ENCODE results near the gene SPOP. TPM values are rescaled to one million over a fixed set of nuclear protein-coding genes. Genes with fewer than 3 reads are reported as not detected.
"Not testable (repeated sequence)": the region's sequence is repeated elsewhere in the genome, so short reads cannot be mapped to it uniquely, and the experiment has no call there.

Gene SPOP
- total RNA-seq, 2 experiments from 2014 or later: 53.4 to 60.0 TPM

- POLR2A ChIA-PET: no interaction called here
- intact Hi-C loops (cut with micrococcal nuclease): loop anchor here (1.0 to 5.0 kb wide), 2 partner anchors 120 to 187 kb away; partner anchors contain the start of gene FAM117A
- Mint-ChIP-seq H3K9me3 (no peaks in the 10 kb centered on the region), H3K4me3 (peak overlapping the region; percentile 12), H3K36me3 (no peaks in the 10 kb centered on the region), H3K27ac (no peak overlapping the region), H3K27me3 (peaks cover 44% of the 10 kb centered on the region), H3K4me1 (ENCODE audit: low read depth) (peaks cover 2% of the 10 kb centered on the region)
- no peak for DNase-seq
- CTCF ChIA-PET: interaction anchor here (0.7 to 16.8 kb wide), 8 partner anchors 18 to 478 kb away, joined by 3 to 564 read pairs (median 5); partner anchors contain the start of gene SLC35B1
These were observed 102.8 kb downstream of the SPOP start for GRCh38 chr17:49574945-49575678.

- DNase-seq: no peak
- Mint-ChIP-seq H3K27ac (no peak overlapping the region), H3K4me3 (no peak overlapping the region), H3K9me3 (no peaks in the 10 kb centered on the region), H3K27me3 (peaks cover 44% of the 10 kb centered on the region), H3K4me1 (ENCODE audit: low read depth) (peaks cover 2% of the 10 kb centered on the region), H3K36me3 (no peaks in the 10 kb centered on the region)
- CTCF ChIA-PET: interaction anchor here (2.3 to 16.8 kb wide), 3 partner anchors 17 to 423 kb away, joined by 7 to 564 read pairs (median 7); partner anchors contain the start of gene SLC35B1
- intact Hi-C loops (cut with micrococcal nuclease): loop anchor here (5.0 kb wide), 1 partner anchor 188 kb away; the partner anchor contains the start of gene FAM117A
- POLR2A ChIA-PET: no interaction called here
These were observed 103.5 kb downstream of the SPOP start for GRCh38 chr17:49574323-49574781.

DNA sequence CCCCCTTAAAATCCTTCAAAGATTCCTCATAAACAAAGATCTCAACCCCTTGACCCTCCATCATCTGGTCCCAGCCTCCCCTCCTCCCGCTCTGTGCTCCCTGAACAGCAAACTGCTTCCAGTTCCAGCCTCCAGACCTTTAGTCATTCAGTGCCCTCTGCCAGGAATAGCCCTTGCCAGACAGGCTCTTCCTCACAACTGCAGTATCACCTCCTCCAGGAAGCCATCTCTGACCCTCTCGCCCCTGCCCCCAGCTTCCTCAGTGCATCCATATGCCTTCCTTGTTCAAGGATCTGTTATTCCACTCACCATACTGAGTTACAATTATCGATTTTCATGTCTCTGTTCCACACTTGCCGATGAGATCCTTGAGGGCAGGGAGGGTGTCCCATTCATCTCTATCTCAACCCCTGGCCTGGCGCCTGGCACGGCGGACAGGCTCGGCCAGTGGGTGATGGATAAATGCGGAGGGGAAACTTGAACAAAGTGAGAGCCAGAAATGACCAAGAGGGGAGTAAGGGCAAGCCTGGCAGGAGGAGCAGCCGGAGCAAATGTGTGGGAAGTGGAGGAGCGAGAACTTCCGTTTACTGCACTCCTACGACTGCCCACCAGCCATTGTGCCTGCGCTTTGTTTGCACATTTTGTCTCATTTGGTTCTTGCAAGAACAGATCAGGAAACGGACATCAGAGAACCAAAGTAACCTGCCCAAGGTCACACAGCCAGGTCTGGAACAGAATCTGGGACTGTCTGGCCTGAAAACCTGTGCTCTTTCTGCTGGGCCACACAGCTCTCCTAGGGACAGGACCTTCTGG lies 104.2 kb downstream of the SPOP start:
- ChIA-PET POLR2A (no interaction called here), CTCF (interaction anchor here (2.4 to 16.8 kb wide), 2 partner anchors 125 to 423 kb away, joined by 7 to 564 read pairs; partner anchors contain the start of gene SLC35B1)
- no peak for DNase-seq
- H3K36me3 Mint-ChIP-seq: no peaks in the 10 kb centered on the region
- peaks cover 2% of the 10 kb centered on the region for H3K4me1 Mint-ChIP-seq (ENCODE audit: low read depth)
- intact Hi-C loops (cut with micrococcal nuclease): loop anchor here (5.0 kb wide), 1 partner anchor 189 kb away; the partner anchor contains the start of gene FAM117A
- H3K4me3 Mint-ChIP-seq: no peak overlapping the region
- H3K27ac Mint-ChIP-seq: no peak overlapping the region
- H3K9me3 Mint-ChIP-seq: no peaks in the 10 kb centered on the region
- H3K27me3 Mint-ChIP-seq: peaks cover 40% of the 10 kb centered on the region

- ChIA-PET POLR2A (no interaction called here), CTCF (interaction anchor here (1.2 to 16.8 kb wide), 2 partner anchors 16 to 126 kb away, joined by 3 to 564 read pairs; partner anchors contain the start of gene SLC35B1)
- H3K4me3 Mint-ChIP-seq: no peak overlapping the region
- H3K27ac Mint-ChIP-seq: no peak overlapping the region
- H3K36me3 Mint-ChIP-seq: no peaks in the 10 kb centered on the region
- intact Hi-C loops (cut with micrococcal nuclease): loop anchor here (5.0 kb wide), 1 partner anchor 189 kb away; the partner anchor contains the start of gene FAM117A
- peaks cover 32% of the 10 kb centered on the region for H3K27me3 Mint-ChIP-seq
- DNase-seq: no peak
- H3K4me1 Mint-ChIP-seq (ENCODE audit: low read depth): peaks cover 7% of the 10 kb centered on the region
- H3K9me3 Mint-ChIP-seq: no peaks in the 10 kb centered on the region
These were observed 105.0 kb downstream of the SPOP start for GRCh38 chr17:49572806-49573420.

DNA sequence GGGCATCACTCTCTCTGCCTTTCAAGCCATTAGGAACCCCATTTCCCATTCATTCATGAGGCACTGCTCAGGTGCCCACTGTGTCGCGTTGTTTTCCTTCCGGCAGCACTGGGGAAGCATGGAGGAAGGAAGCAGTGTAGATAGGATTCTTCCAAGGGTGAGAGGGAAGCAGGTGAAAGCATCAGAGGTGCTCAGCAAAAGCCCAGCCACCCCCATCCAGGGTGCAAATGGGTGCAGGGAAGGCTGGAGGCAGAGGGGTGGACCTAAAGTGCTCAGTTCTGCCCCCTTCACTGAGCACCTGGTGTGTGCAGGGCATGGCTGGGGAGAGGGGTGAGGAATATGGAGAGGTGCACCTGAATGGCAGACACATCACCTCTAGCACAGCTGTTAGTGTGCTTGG lies 105.7 kb downstream of the SPOP start:
- Mint-ChIP-seq H3K27me3 (peaks cover 27% of the 10 kb centered on the region), H3K36me3 (no peaks in the 10 kb centered on the region), H3K4me1 (ENCODE audit: low read depth) (peaks cover 10% of the 10 kb centered on the region), H3K4me3 (no peak overlapping the region), H3K9me3 (no peaks in the 10 kb centered on the region), H3K27ac (no peak overlapping the region)
- ChIA-PET POLR2A (no interaction called here), CTCF (interaction anchor here (0.8 to 16.8 kb wide), 6 partner anchors 16 to 426 kb away, joined by 3 to 564 read pairs (median 6); partner anchors contain the start of gene SLC35B1)
- intact Hi-C loops (cut with micrococcal nuclease): loop anchor here (5.0 kb wide), 1 partner anchor 190 kb away; the partner anchor contains the start of gene FAM117A
- DNase-seq: no peak

GRCh38 chr17:49571764-49572163 lies 106.1 kb downstream of the SPOP start:
- H3K27ac Mint-ChIP-seq: no peak overlapping the region
- H3K4me3 Mint-ChIP-seq: no peak overlapping the region
- no peak for DNase-seq
- H3K27me3 Mint-ChIP-seq: peaks cover 27% of the 10 kb centered on the region
- ChIA-PET CTCF (interaction anchor here (0.8 to 16.8 kb wide), 11 partner anchors 10 to 426 kb away, joined by 3 to 564 read pairs (median 9); partner anchors contain the start of genes SLC35B1 and SPOP), POLR2A (no interaction called here)
- H3K4me1 Mint-ChIP-seq (ENCODE audit: low read depth): peaks cover 10% of the 10 kb centered on the region
- no peaks in the 10 kb centered on the region for H3K36me3 Mint-ChIP-seq
- H3K9me3 Mint-ChIP-seq: no peaks in the 10 kb centered on the region
- intact Hi-C loops (cut with micrococcal nuclease): loop anchor here (2.0 to 5.0 kb wide), 2 partner anchors 191 to 217 kb away; partner anchors contain the start of genes FAM117A and KAT7

DNA sequence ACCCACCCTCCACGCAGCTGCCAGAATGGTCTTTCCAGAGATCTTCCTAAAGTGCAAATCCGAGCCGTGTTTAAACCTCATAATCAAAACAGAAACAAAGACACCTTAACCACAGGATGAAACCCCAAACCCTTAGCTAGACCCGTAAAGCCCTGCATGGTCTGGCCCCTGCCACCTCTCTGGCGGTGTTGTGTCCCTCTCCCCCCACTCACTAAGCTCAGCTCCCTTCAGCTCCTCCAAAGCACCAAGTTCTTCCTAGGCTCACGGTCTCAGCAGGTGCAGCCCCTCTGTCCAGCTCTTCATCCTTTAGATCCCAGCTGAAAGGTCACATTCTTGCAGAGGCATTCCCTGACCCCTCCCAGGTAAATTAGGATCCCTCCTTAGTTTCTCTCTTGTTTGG lies 106.6 kb downstream of the SPOP start:
- H3K27ac Mint-ChIP-seq: no peak overlapping the region
- peaks cover 27% of the 10 kb centered on the region for H3K27me3 Mint-ChIP-seq
- no peak overlapping the region for H3K4me3 Mint-ChIP-seq

DNA sequence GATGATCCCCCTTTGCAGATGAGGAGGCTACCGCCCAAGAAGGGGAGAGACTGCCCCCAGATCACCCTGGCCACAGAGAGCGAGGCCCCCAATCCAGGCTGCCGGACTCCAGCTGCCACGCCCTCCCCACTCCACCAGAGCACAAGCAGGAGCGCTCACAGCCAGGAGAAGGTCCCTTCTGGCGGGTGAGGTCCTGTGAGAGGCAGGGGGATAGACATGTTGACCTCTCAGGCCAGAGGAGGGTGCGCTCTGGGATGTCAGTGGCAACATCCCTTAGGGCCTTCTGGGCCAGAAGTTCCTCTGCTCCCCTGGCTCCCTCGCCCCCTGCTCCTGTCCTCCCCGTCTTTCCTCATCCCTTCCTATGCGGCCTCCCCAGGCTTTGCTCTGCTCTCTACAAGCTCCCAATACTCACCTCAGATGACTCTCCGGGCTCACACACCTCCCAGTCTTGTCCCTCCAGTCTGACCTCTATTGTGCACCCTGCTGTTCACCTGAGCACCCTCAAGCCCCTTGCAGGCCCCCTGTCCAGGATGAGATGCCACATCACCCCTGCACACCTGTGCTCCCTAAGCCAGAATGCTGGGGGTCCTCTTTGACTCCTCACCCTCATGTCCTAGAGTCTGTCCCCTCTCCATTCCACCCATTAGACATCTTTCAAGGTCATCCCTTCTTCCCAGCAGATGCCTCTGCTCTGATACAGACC lies 107.2 kb downstream of the SPOP start:
- H3K4me3 Mint-ChIP-seq: no peak overlapping the region
- H3K9me3 Mint-ChIP-seq: no peaks in the 10 kb centered on the region
- ChIA-PET CTCF (interaction anchor here (0.5 to 16.8 kb wide), 33 partner anchors 10 to 955 kb away, joined by 3 to 564 read pairs (median 6); partner anchors contain the start of genes DLX3, FAM117A, HOXB8 and SLC35B1), POLR2A (interaction anchor here (1.0 to 1.4 kb wide), 2 partner anchors 12 to 126 kb away, joined by 4 to 7 read pairs; no protein-coding TSS in a partner anchor)
- no peak for DNase-seq
- peaks cover 28% of the 10 kb centered on the region for H3K27me3 Mint-ChIP-seq
- peaks cover 15% of the 10 kb centered on the region for H3K4me1 Mint-ChIP-seq (ENCODE audit: low read depth)
- H3K36me3 Mint-ChIP-seq: no peaks in the 10 kb centered on the region
- intact Hi-C loops (cut with micrococcal nuclease): loop anchor here (1.0 to 5.0 kb wide), 5 partner anchors 107 to 218 kb away; partner anchors contain the start of genes FAM117A and KAT7
- H3K27ac Mint-ChIP-seq: no peak overlapping the region

More for the DNA sequence above, 106.6 kb downstream of the SPOP start:
- Mint-ChIP-seq H3K4me1 (ENCODE audit: low read depth) (peaks cover 11% of the 10 kb centered on the region), H3K36me3 (no peaks in the 10 kb centered on the region), H3K9me3 (no peaks in the 10 kb centered on the region)
- intact Hi-C loops (cut with micrococcal nuclease): loop anchor here (2.0 to 5.0 kb wide), 2 partner anchors 191 to 218 kb away; partner anchors contain the start of genes FAM117A and KAT7
- ChIA-PET POLR2A (no interaction called here), CTCF (interaction anchor here (0.8 to 16.8 kb wide), 12 partner anchors 9 to 427 kb away, joined by 3 to 564 read pairs (median 9); partner anchors contain the start of genes SLC35B1 and SPOP)
- DNase-seq: no peak

GRCh38 chr17:49568695-49569047 lies 109.2 kb downstream of the SPOP start:
- H3K27ac Mint-ChIP-seq, DNase-seq, H3K9me3 Mint-ChIP-seq, H3K4me3 Mint-ChIP-seq, H3K36me3 Mint-ChIP-seq: not testable (repeated sequence)
- Mint-ChIP-seq H3K4me1 (ENCODE audit: low read depth) (peaks cover 16% of the 10 kb centered on the region), H3K27me3 (peaks cover 20% of the 10 kb centered on the region)
- intact Hi-C loops (cut with micrococcal nuclease): loop anchor here (2.0 to 5.0 kb wide), 2 partner anchors 284 to 428 kb away; no protein-coding TSS in a partner anchor
- ChIA-PET CTCF (interaction anchor here (1.5 to 16.8 kb wide), 4 partner anchors 11 to 429 kb away, joined by 5 to 564 read pairs (median 36); partner anchors contain the start of gene SLC35B1), POLR2A (interaction anchor here (1.0 kb wide), 1 partner anchor 129 kb away, joined by 3 read pairs; no protein-coding TSS in a partner anchor)

- H3K4me3 Mint-ChIP-seq: peak overlapping the region; percentile 67
- intact Hi-C loops (cut with micrococcal nuclease): loop anchor here (2.0 to 5.0 kb wide), 2 partner anchors 284 to 429 kb away; no protein-coding TSS in a partner anchor
- ChIA-PET POLR2A (interaction anchor here (1.0 kb wide), 1 partner anchor 129 kb away, joined by 3 read pairs; no protein-coding TSS in a partner anchor), CTCF (interaction anchor here (0.6 to 16.8 kb wide), 22 partner anchors 9 to 506 kb away, joined by 3 to 564 read pairs (median 4); partner anchors contain the start of genes PHB1 and SLC35B1)
- H3K27me3 Mint-ChIP-seq: peaks cover 14% of the 10 kb centered on the region
- H3K9me3 Mint-ChIP-seq: no peaks in the 10 kb centered on the region
- peaks cover 16% of the 10 kb centered on the region for H3K4me1 Mint-ChIP-seq (ENCODE audit: low read depth)
- no peaks in the 10 kb centered on the region for H3K36me3 Mint-ChIP-seq
- peak; percentile 90 for DNase-seq
- no peak overlapping the region for H3K27ac Mint-ChIP-seq
These were observed 109.8 kb downstream of the SPOP start for GRCh38 chr17:49567871-49568694.
